ENCODE data around the gene AGTPBP1. TPM values are rescaled to one million over a fixed set of nuclear protein-coding genes. Genes with fewer than 3 reads are reported as not detected.
A peak's percentile ranks its signal among the peaks of the same experiment; 100 is the strongest.

Gene AGTPBP1
- total and polyA plus RNA-seq, 2 experiments from 2014 or later, result 31.4 to 58.0 TPM

- no peaks in the 10 kb centered on the region; the same call in 2 of the 3 replicates for H3K36me3 Mint-ChIP-seq (ENCODE audit: low read depth)
- no peak for ATAC-seq
These were observed 224.6 kb downstream of the AGTPBP1 start for GRCh38 chr9:85516976-85517637.

More at GRCh38 chr9:85516976-85517637, 224.6 kb downstream of the AGTPBP1 start:
- Histone ChIP-seq H3K27me3 (ENCODE audit: insufficient read depth) (peaks cover 9% of the 10 kb centered on the region), H4K20me1 (replicated peaks; ENCODE audit: insufficient read depth) (no peaks in the 10 kb centered on the region), H3K4me3 (no peak overlapping the region), H3K79me2 (replicated peaks; ENCODE audit: insufficient read depth) (no peaks in the 10 kb centered on the region), H3K4me2 (no peak overlapping the region), H3K9me2 (ENCODE audit: insufficient read depth) (peaks cover 6% of the 10 kb centered on the region), H3K4me1 (ENCODE audit: insufficient read depth) (no peaks in the 10 kb centered on the region), H2AFZ (peak overlapping the region; percentile 80; the same call in 1 of the 2 replicates), H3K27ac (ENCODE audit: low read depth) (no peak overlapping the region), H3F3A (replicated peaks; ENCODE audit: low read depth) (0 out of 2 replicates have a peak, but pooled peaks cover under 1% of the 10 kb centered on the region), H3K36me3 (ENCODE audit: insufficient read depth) (no peaks in the 10 kb centered on the region)
- H3K4me3 Mint-ChIP-seq, result no peak overlapping the region
- H3K9me3 Mint-ChIP-seq, result no peaks in the 10 kb centered on the region; the same call in 2 of the 3 replicates
- H3K27me3 Mint-ChIP-seq (ENCODE audit: insufficient read depth, low read depth, poor library complexity), result peaks cover 17% of the 10 kb centered on the region
- no peak overlapping the region for H3K27ac Mint-ChIP-seq
- no peak for DNase-seq (ENCODE audit: low spot score)
- TF ChIP-seq EZH2phosphoT487 (IDR thresholded peaks at IDR 0.05; ENCODE audit: unreplicated experiment) (no peak), ETS1 (IDR thresholded peaks at IDR 0.05) (no peak), ZNF114 (CRISPR knock-in tag; IDR thresholded peaks at IDR 0.05) (no peak), STAT1 (IDR thresholded peaks at IDR 0.05; ENCODE audit: unreplicated experiment) (no peak), JUNB (IDR thresholded peaks at IDR 0.05; ENCODE audit: unreplicated experiment) (no peak), POLR2AphosphoS5 (IDR thresholded peaks at IDR 0.05; ENCODE audit: low read depth) (no peak), CTCF (conservative IDR thresholded peaks at IDR 0.05; ENCODE audit: low read depth in 2 of 2) (no peak), NANOG (IDR thresholded peaks at IDR 0.05; ENCODE audit: borderline replicate concordance) (no peak), ZNF462 (CRISPR knock-in tag; IDR thresholded peaks at IDR 0.05) (no peak), CREB1 (CRISPR knock-in tag; IDR thresholded peaks at IDR 0.05; ENCODE audit: low read depth) (no peak), ZNF331 (CRISPR knock-in tag; IDR thresholded peaks at IDR 0.05; ENCODE audit: low read depth) (no peak), EZH2 (IDR thresholded peaks at IDR 0.05; ENCODE audit: low read depth, unreplicated experiment) (no peak), REST (IDR thresholded peaks at IDR 0.05; ENCODE audit: unreplicated experiment) (no peak)
- H3K4me1 Mint-ChIP-seq, result peaks cover 7% of the 10 kb centered on the region
